AG04449 (cell line): ENCODE data around the gene GNG5.

Experiments used
- CTCF ChIA-PET: fragments of 350-600 bp; formaldehyde crosslinking; extraction: SDS; loops from one replicate; lab custom pipeline; 2021; ENCODE audit warnings: antibody characterized with exemption; lab: Yijun Ruan, JAX
- POLR2A ChIA-PET: fragments of 400-600, 350-600 bp; formaldehyde crosslinking; extraction: SDS; loops from one replicate; lab custom pipeline; 2020; ENCODE audit warnings: antibody characterized with exemption, inconsistent platforms; lab: Yijun Ruan, JAX
- DNase-seq: peaks from one replicate; pipeline ENCODE4 v3.0.0-alpha.2; 2010; ENCODE audit warnings: low read depth, low spot score
- H3K4me3 ChIP-seq: 2 replicates; pipeline ENCODE4 v1.5.1; 2011; ENCODE audit warnings: low read depth, mild to moderate bottlenecking, control low read depth, low read length
- TF ChIP-seq, protein P1 (sequence below): IDR thresholded peaks from one replicate; pipeline ENCODE4 v1.5.1; 2011; ENCODE audit warnings: mild to moderate bottlenecking, moderate library complexity, low read length, control low read depth, inconsistent platforms; ENCODE audit not compliant: insufficient read depth; ENCODE audit errors: missing control alignments

The GNG5 gene

DNA sequence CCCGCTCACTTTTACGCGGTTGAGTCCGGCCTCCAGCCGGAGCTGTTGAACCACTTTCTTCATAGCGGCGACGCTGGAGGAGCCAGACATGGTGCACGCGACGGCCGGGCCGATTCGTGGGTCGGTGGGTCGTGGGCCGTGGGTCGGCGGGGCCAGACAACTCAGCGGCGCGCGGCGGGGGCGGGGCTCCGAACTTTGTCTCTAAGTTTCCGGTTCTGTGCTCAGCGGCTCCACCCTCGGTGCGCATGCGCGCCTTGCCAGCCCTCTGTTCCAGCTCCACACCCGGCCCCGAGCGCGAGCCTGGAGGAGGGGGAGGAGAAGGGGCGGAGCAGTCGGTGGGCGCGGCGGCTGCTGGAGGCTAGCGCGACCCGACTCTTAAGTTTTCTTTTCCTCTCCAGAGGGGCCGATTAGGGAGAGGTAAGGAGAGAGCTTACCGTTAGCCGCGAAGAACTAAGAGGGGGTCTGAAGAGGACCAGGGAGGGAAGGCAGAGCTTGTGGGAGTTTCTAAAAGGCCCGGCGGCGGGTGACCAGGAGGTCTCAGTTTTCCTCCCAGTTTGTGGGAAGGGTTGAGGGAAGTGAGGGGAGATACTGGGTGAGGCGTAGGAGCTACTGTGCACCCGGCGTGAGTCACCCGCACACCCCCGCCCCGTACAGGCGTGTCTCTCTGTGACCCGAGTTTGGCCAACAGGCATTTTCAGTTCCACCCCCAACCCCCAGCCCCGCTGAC lies at the start of gene GNG5, which contains the start of gene SPATA1:
Gene GNG5 (minus strand): TSS at position 580 of the 727 bp plus-strand sequence. CDS start 490 bp downstream, at position 90.
Gene SPATA1 (plus strand): TSS at position 385 of the 727 bp plus-strand sequence. CDS start 9,974 bp downstream, outside the sequence.
- ChIA-PET POLR2A (interaction anchor here (0.6 to 2.0 kb wide), 14 partner anchors 10 to 346 kb away, joined by 3 to 19 read pairs (median 4); partner anchors contain the start of genes CTBS and SSX2IP), CTCF (interaction anchor here (0.6 to 1.5 kb wide), 9 partner anchors 14 to 247 kb away, joined by 3 to 11 read pairs (median 3); partner anchors contain the start of gene CTBS)
- TF ChIP-seq, protein P1, sequence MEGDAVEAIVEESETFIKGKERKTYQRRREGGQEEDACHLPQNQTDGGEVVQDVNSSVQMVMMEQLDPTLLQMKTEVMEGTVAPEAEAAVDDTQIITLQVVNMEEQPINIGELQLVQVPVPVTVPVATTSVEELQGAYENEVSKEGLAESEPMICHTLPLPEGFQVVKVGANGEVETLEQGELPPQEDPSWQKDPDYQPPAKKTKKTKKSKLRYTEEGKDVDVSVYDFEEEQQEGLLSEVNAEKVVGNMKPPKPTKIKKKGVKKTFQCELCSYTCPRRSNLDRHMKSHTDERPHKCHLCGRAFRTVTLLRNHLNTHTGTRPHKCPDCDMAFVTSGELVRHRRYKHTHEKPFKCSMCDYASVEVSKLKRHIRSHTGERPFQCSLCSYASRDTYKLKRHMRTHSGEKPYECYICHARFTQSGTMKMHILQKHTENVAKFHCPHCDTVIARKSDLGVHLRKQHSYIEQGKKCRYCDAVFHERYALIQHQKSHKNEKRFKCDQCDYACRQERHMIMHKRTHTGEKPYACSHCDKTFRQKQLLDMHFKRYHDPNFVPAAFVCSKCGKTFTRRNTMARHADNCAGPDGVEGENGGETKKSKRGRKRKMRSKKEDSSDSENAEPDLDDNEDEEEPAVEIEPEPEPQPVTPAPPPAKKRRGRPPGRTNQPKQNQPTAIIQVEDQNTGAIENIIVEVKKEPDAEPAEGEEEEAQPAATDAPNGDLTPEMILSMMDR, result no peak
- DNase-seq, result peak; percentile 56
- H3K4me3 ChIP-seq, result peak within 1 kb of the TSS; percentile 92

DNA sequence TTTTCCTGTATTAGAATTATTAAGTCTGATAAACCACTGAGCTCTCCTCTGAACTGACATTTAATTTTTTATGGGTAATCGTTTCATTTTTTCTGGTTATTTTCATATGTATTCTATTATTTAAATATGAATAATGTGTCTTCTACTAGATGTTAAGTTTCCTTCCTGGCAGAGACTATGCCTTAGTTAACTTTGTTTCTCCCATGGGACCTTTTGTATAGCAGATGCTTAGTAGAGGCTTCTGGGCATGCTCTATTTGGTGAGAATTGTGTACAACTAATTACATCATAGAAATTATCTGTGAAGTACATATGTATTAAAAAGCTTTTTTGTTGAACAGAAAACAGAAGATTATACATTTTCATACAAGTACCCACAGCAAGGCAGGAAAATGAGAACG lies 44.4 kb upstream of the GNG5 start:
- no peak for DNase-seq
- ChIA-PET CTCF (interaction anchor here (0.8 to 1.7 kb wide), 2 partner anchors 9 to 109 kb away, joined by 3 to 5 read pairs; no protein-coding TSS in a partner anchor), POLR2A (no interaction called here)
- TF ChIP-seq, protein P1, result no peak
- no peak overlapping the region for H3K4me3 ChIP-seq

DNA sequence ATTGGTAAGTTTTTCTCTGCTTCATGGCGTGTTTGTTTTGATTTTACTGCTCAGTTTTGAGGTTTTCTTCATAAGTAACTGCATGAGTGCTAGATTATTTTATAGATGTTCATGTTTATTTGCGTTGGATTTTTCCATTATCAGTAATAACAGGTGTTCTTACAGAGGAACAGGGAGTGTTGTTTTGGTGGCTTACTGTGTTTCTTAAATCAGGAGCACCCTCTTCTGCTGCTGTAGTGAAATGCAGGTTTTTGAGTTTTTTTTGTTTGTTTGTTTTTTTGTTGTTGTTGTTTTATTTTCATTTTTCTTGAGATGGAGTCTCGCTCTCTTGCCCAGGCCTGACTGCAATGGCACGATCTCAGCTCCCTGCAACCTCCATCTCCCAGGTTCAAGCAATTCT lies 35.3 kb upstream of the GNG5 start:
- TF ChIP-seq, protein P1, result no peak
- no peak overlapping the region for H3K4me3 ChIP-seq
- POLR2A ChIA-PET, result no interaction called here
- CTCF ChIA-PET, result interaction anchor here (0.6 to 1.3 kb wide), 2 partner anchors 14 to 212 kb away, joined by 3 read pairs; no protein-coding TSS in a partner anchor
- no peak for DNase-seq

DNA sequence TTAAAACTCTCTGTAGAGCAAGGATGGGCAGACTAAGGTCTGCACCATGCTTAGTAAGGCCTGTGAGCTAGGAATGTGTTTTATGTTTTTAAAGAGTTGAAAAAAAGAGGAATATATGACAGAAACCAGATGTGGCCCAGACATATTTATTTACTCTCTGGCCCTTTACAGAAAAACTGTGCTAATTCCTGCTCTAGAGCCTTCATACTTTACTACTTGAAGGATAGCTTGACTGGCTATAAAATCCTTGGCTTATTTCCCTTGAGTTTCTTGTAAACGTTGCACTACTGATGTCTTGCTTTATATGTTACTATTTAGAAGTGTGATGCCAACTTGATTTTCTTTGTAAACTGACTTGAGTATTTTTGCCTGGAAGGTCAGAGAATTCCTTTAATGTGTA lies 34.4 kb upstream of the GNG5 start:
- POLR2A ChIA-PET, result interaction anchor here (1.1 kb wide), 1 partner anchor 34 kb away, joined by 4 read pairs; the partner anchor contains the start of genes GNG5 and SPATA1
- no peak overlapping the region for H3K4me3 ChIP-seq
- TF ChIP-seq, protein P1, result no peak
- CTCF ChIA-PET, result interaction anchor here (1.0 to 1.1 kb wide), 2 partner anchors 13 to 15 kb away, joined by 3 read pairs; no protein-coding TSS in a partner anchor
- DNase-seq, result peak; percentile 12

DNA sequence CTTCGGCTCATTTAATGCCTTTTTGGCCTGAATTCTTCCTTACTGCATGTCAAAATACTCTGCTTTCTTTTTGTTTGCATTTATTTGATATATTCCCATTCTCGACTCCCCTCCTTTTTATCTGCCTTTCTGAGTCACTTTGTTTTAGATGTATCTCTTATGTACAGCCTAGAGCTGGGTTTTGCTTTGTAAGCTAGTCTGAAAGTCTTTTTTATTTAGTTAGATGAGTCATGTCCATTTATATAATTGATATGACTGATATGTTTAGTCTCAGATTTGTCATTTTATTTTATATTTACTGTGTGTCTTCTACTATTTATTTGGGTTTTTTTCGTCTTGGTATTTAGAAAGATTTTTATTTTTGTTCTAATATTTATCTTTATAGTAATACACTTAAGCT lies 33.6 kb upstream of the GNG5 start:
- TF ChIP-seq, protein P1, result no peak
- ChIA-PET CTCF (interaction anchor here (1.0 to 1.1 kb wide), 3 partner anchors 14 to 47 kb away, joined by 3 to 4 read pairs (median 3); no protein-coding TSS in a partner anchor), POLR2A (interaction anchor here (1.1 kb wide), 1 partner anchor 34 kb away, joined by 4 read pairs; the partner anchor contains the start of genes GNG5 and SPATA1)
- no peak overlapping the region for H3K4me3 ChIP-seq
- DNase-seq, result no peak

DNA sequence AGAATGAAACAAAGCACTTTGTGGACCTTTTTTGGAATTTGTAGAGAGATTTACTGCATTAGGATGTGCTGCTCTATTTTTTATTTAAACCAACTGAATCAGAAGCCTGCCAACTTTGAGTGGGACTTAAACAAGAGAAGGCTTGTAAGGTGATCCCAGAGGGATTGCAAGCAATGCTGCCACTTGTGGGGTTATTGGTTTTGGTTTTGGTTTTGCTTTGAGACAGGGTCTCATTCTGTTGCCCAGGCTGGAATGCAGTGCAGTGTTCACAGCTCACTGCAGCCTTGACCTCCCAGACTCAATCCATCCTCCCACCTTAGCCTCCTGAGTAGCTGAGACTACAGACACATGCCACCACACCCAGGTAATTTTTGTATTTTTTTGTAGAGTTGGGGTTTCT lies 32.2 kb upstream of the GNG5 start:
- ChIA-PET CTCF (no interaction called here), POLR2A (no interaction called here)
- TF ChIP-seq, protein P1, result no peak
- DNase-seq, result no peak
- H3K4me3 ChIP-seq, result no peak overlapping the region
